HepG2 (cell line): ENCODE measurements around the gene MAP2K7.

ENCODE experiments used
- CBX5 ChIP-seq: sonication (generic); formaldehyde crosslinking; IDR thresholded peaks from 2 replicates; pipeline ENCODE4 v1.4.0; 2020; ENCODE audit warnings: missing genetic modification reagents, borderline replicate concordance
- CEBPB ChIP-seq: IDR thresholded peaks from 2 replicates; pipeline ENCODE4 v1.6.1; 2011; ENCODE audit warnings: low read depth, low read length, improper control_type of control experiment, borderline replicate concordance
- CTCF ChIP-seq: sonication (generic); formaldehyde crosslinking; IDR thresholded peaks from 2 replicates; pipeline ENCODE4 v1.5.0; 2020; ENCODE audit warnings: mild to moderate bottlenecking, missing genetic modification reagents, moderate library complexity
- DPF2 ChIP-seq: sonication (generic); formaldehyde crosslinking; IDR thresholded peaks from 2 replicates; pipeline ENCODE4 v1.4.0; 2020; ENCODE audit warnings: mild to moderate bottlenecking, low read depth, missing genetic modification reagents, borderline replicate concordance
- NKX3-1 ChIP-seq: sonication (generic); formaldehyde crosslinking; IDR thresholded peaks from 2 replicates; pipeline ENCODE4 v1.5.0; 2020; ENCODE audit warnings: missing genetic modification reagents
- REPIN1 ChIP-seq: sonication (generic); formaldehyde crosslinking; IDR thresholded peaks from 2 replicates; pipeline ENCODE4 v1.8.0; 2022; ENCODE audit warnings: missing genetic modification reagents, low read depth, mild to moderate bottlenecking, borderline replicate concordance
- SMAD3 ChIP-seq: sonication (generic); formaldehyde crosslinking; IDR thresholded peaks from 2 replicates; pipeline ENCODE4 v1.4.0; 2020; ENCODE audit warnings: missing genetic modification reagents
- TCF12 ChIP-seq, 2 experiments: fragments of 450-650 bp in 1 of 2; sonication (generic) in 1 of 2; formaldehyde crosslinking in 1 of 2; IDR thresholded peaks; 2 replicates each; pipeline versions ENCODE4 v1.6.1 to v1.8.0; 2017 to 2022; ENCODE audit warnings: antibody characterized with exemption in 1 of 2, mild to moderate bottlenecking in 1 of 2, missing genetic modification reagents in 1 of 2, moderate library complexity in 1 of 2
- TEF ChIP-seq: sonication (generic); formaldehyde crosslinking; IDR thresholded peaks from 2 replicates; pipeline ENCODE4 v1.5.0; 2020; ENCODE audit warnings: missing genetic modification reagents
- USF2 ChIP-seq, 2 experiments: sonication (generic) in 1 of 2; formaldehyde crosslinking in 1 of 2; IDR thresholded peaks; 2 replicates each; pipeline versions ENCODE4 v1.5.1 to v1.6.1; 2011 to 2020; ENCODE audit warnings: borderline replicate concordance in 1 of 2, low read depth in 1 of 2, low read length in 1 of 2, mild to moderate bottlenecking in 1 of 2, missing genetic modification reagents in 1 of 2, moderate library complexity in 1 of 2

GRCh38 chr19:7887408-7888144, 16.1 kb upstream of the MAP2K7 start:
- TF ChIP-seq REPIN1 (CRISPR knock-in tag) (no peak), TCF12 (IDR thresholded peaks at IDR 0.05) (no peak), TCF12 (CRISPR knock-in tag; IDR thresholded peaks at IDR 0.05) (no peak), CEBPB (no peak), CTCF (no peak), SMAD3 (CRISPR knock-in tag) (no peak), NKX3-1 (CRISPR knock-in tag) (no peak), USF2 (IDR thresholded peaks at IDR 0.05; ENCODE audit: low read depth, low read length) (no peak), USF2 (CRISPR knock-in tag; IDR thresholded peaks at IDR 0.05; ENCODE audit: borderline replicate concordance) (no peak), TEF (no peak), CBX5 (CRISPR knock-in tag) (no peak; the same call in 1 of the 2 replicates), DPF2 (CRISPR knock-in tag) (no peak)
